ENCODE data around the gene MERTK. TPM values are rescaled to one million over a fixed set of nuclear protein-coding genes. Genes with fewer than 3 reads are reported as not detected.

Gene MERTK
- total RNA-seq, 1 experiment from 2014 or later = 14.5 TPM

GRCh38 chr2:112062894-112063293 is 164.5 kb downstream of the MERTK start:
- in situ Hi-C loops (cut with HindIII; ENCODE audit: low pct_unique_long_range_greater_than_20kb, low sequenced_read_pairs) (no loop called here), intact Hi-C loops (cut with micrococcal nuclease; ENCODE audit: unreplicated experiment) (no loop called here)
- ATAC-seq (no peak), DNase-seq (ENCODE audit: low read depth, low spot score) (no peak)
- TF ChIP-seq POLR2AphosphoS5 (IDR thresholded peaks at IDR 0.05; ENCODE audit: low read depth, low read length) (no peak), REST (IDR thresholded peaks at IDR 0.05; ENCODE audit: insufficient read depth in 1 of 2, low read depth in 2 of 2, low read length in 1 of 2) (no peak), SIN3A (IDR thresholded peaks at IDR 0.05; ENCODE audit: borderline replicate concordance, insufficient read depth, low read depth, low read length) (no peak), TCF7L2 (IDR thresholded peaks at IDR 0.05; ENCODE audit: low read depth, low read length) (no peak), CTCF (IDR thresholded peaks at IDR 0.05) (no peak)
- Histone ChIP-seq H3K27ac (ENCODE audit: low read length) (no peak overlapping the region), H3K27me3 (ENCODE audit: control insufficient read depth, insufficient read depth, low read length) (no peaks in the 10 kb centered on the region), H3K4me1 (ENCODE audit: control insufficient read depth, insufficient read depth, low read length) (no peaks in the 10 kb centered on the region), H3K4me3 (ENCODE audit: low read depth in 2 of 2, low read length in 2 of 2) (no peak overlapping the region), H3K36me3 (ENCODE audit: control insufficient read depth, insufficient read depth, low read length) (peaks cover 10% of the 10 kb centered on the region), H3K9me3 (ENCODE audit: control insufficient read depth, insufficient read depth, low read depth, low read length) (no peaks in the 10 kb centered on the region)
- POLR2A ChIA-PET = no interaction called here
- CTCF ChIA-PET = no interaction called here
- BruUV-seq (replicated peaks) = no TSS peak

DNA sequence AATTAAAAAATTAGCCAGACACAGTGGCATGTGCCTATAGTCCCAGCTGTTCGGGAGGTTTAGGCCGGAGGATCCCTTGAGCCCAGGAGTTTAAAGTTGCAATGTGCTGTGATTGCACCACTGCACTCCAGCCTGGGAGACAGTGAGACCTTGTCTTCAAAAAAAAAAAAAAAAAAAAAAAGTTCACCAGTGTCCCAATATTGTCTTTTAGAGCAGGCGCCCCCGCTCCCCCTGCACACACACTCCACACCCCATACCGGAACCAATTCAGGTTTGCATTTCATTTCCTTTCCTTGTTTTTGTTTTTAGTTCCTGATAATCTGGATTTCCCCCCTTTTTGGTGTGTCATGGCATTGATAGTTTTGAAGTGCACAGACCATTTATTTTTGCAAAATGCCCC is 167.1 kb downstream of the MERTK start:
- Histone ChIP-seq H3K4me1 (ENCODE audit: control insufficient read depth, insufficient read depth, low read length) (no peaks in the 10 kb centered on the region), H3K36me3 (ENCODE audit: control insufficient read depth, insufficient read depth, low read length) (peaks cover 10% of the 10 kb centered on the region), H3K9me3 (ENCODE audit: control insufficient read depth, insufficient read depth, low read depth, low read length) (no peaks in the 10 kb centered on the region), H3K27me3 (ENCODE audit: control insufficient read depth, insufficient read depth, low read length) (no peaks in the 10 kb centered on the region), H3K27ac (ENCODE audit: low read length) (no peak overlapping the region), H3K4me3 (ENCODE audit: low read depth in 2 of 2, low read length in 2 of 2) (no peak overlapping the region)
- BruUV-seq (replicated peaks) = no TSS peak
- intact Hi-C loops (cut with micrococcal nuclease; ENCODE audit: unreplicated experiment) = no loop called here
- in situ Hi-C loops (cut with HindIII; ENCODE audit: low pct_unique_long_range_greater_than_20kb, low sequenced_read_pairs) = no loop called here
- TF ChIP-seq TCF7L2 (IDR thresholded peaks at IDR 0.05; ENCODE audit: low read depth, low read length) = no peak
- no peak for TF ChIP-seq CTCF (IDR thresholded peaks at IDR 0.05)
- no peak for TF ChIP-seq SIN3A (IDR thresholded peaks at IDR 0.05; ENCODE audit: borderline replicate concordance, insufficient read depth, low read depth, low read length)
- no peak for TF ChIP-seq POLR2AphosphoS5 (IDR thresholded peaks at IDR 0.05; ENCODE audit: low read depth, low read length)
- no peak for TF ChIP-seq REST (IDR thresholded peaks at IDR 0.05; ENCODE audit: insufficient read depth in 1 of 2, low read depth in 2 of 2, low read length in 1 of 2)
- no peak for DNase-seq (ENCODE audit: low read depth, low spot score)
- no peak; the same call in 1 of the 2 replicates for ATAC-seq
- ChIA-PET POLR2A (no interaction called here), CTCF (no interaction called here)
